AG09309 (cell line): ENCODE data around the gene RAB11FIP3.

Experiments
- DNase-seq: peaks from one replicate; pipeline ENCODE4 v3.0.0-alpha.2; 2010; ENCODE audit warnings: low read depth
- H3K4me3 ChIP-seq: 2 replicates; pipeline ENCODE4 v1.5.1; 2011; ENCODE audit warnings: mild to moderate bottlenecking, low read depth, low read length, moderate library complexity; ENCODE audit not compliant: control insufficient read depth
- CTCF ChIP-seq: IDR thresholded peaks from 2 replicates; pipeline ENCODE4 v1.5.1; 2011; ENCODE audit warnings: mild to moderate bottlenecking, low read depth, low read length, inconsistent platforms; ENCODE audit not compliant: insufficient read depth, control insufficient read depth; ENCODE audit errors: missing control alignments

Gene RAB11FIP3

GRCh38 chr16:396199-396598 is 29.2 kb upstream of the RAB11FIP3 start:
- no peak for TF ChIP-seq CTCF
- no peak overlapping the region for H3K4me3 ChIP-seq
- no peak for DNase-seq

GRCh38 chr16:396605-397004 is 28.8 kb upstream of the RAB11FIP3 start:
- no peak for TF ChIP-seq CTCF
- no peak for DNase-seq

GRCh38 chr16:397135-397661 is 28.3 kb upstream of the RAB11FIP3 start, which contains the start of gene NME4:
Gene NME4, plus strand, starts transcription at chr16:397199. Its CDS starts 24 bp downstream, at chr16:397223.
- H3K4me3 ChIP-seq = peak within 1 kb of the TSS; percentile 49
- TF ChIP-seq CTCF = no peak
- DNase-seq = no peak

More at GRCh38 chr16:396605-397004, 28.8 kb upstream of the RAB11FIP3 start:
- H3K4me3 ChIP-seq = peak overlapping the region; percentile 43

- peak overlapping the region; percentile 35 for H3K4me3 ChIP-seq
- peak; percentile 50 for TF ChIP-seq CTCF
- no peak for DNase-seq
Measured at GRCh38 chr16:397736-398332, 27.6 kb upstream of the RAB11FIP3 start.

- H3K4me3 ChIP-seq = no peak overlapping the region
- TF ChIP-seq CTCF = no peak
- DNase-seq = no peak
Measured at GRCh38 chr16:398561-399339, 26.7 kb upstream of the RAB11FIP3 start.

GRCh38 chr16:399340-400019 is 26.0 kb upstream of the RAB11FIP3 start:
- H3K4me3 ChIP-seq = no peak overlapping the region
- DNase-seq = no peak
- TF ChIP-seq CTCF = no peak
